Activated T-cell treated with anti-CD3 and anti-CD28 coated beads for 4 hours (primary cell): ENCODE measurements around the gene THY1.

Source experiments
- DNase-seq: peaks from one replicate; pipeline ENCODE4 v3.0.0-alpha.2; 2020

The THY1 gene

DNA sequence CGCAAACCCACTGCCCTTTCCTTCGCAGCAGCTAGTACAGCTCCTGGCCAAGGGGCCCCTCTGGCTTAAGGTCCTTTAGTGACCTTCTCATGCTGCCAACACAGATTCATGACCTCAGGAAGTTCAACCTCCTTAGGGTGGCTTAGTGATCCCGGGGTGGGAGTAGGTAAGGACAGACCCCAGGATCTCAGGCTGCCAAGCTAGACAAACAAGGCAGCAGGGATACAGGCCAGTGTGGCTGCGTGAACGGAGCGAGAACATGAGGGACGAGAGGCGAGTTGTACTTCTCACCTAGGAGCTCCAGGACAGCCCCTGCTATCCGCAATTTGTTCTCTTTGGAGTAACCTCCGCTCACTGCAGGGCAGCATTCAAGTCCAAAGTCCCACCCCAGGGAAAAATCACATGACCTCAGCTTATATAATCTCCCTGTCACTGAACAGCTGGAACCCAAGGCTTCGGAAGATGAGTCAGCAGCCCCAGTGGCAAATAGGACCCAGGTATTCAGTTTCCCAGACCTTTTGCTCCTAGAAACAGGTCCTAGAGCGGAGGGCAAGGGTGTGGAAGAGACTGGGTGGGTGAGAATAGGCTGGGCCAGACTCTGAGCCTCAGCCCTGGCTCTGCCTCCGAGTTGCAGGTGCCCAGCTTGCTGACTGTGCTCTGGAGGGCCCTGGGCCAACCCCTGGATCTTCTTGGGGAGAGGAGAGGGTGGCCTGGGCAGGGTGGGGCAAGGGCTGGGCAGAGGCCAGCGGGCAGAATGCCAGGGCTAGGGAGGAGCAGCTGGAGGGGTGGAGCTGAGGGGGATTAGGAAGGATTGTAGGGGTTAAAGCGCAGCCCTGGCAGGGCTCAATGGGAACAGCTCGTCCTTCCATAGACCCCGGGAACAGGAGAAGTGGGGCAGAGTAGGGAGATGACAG, 54.6 kb downstream of the THY1 start:
- DNase-seq, result no peak

DNA sequence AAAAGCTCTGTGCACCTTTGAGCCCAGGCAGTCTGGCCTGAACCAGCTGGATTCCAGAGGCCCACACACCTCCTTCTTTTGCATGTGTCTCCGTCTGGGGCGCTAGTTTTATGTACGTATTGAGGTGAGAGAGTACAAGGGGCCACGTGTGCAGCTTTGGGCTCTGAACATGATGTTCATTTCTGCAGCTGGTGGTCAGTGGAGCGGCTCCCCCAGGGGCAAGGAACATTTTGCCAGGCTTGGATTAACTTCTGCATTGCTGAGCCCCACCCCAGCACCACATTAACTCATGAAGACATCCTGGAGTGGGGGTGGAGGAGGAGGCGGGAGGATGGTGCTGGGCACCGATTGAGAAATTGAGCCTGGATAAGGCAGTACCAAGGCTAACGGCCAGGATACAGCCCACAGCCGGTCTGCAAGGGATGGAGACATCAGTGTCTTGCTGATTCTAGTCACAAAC, 55.3 kb downstream of the THY1 start:
- no peak for DNase-seq
